Measurements from ENCODE around the gene MRPS25. TPM values are rescaled to one million over a fixed set of nuclear protein-coding genes. Genes with fewer than 3 reads are reported as not detected.

Gene MRPS25
- total RNA-seq, 6 donors from 2014 or later = 39.8 to 149 (median 56.9) TPM

GRCh38 chr3:15052335-15053242 is 12.5 kb downstream of the MRPS25 start:
- peaks cover 14 to 71% (median 51%) of the 10 kb centered on the region in 4 donors for H3K36me3 ChIP-seq
- ATAC-seq (ENCODE audit: low FRiP score in 2 of 2) (peak in 1 of 2 donors; percentile 46), DNase-seq (no peak)
- no peak for TF ChIP-seq POLR2AphosphoS5 (IDR thresholded peaks at IDR 0.05)
- no peak for TF ChIP-seq EP300 (IDR thresholded peaks at IDR 0.05)
- TF ChIP-seq POLR2A (IDR thresholded peaks at IDR 0.05) = no peak
- TF ChIP-seq CTCF (IDR thresholded peaks at IDR 0.05) = no peak
- WGBS, 2 donors = 93 to 95% methylated on average over 14 of the region's 14 CpGs
- no peak overlapping the region for H3K27ac ChIP-seq
- no peaks in the 10 kb centered on the region for H3K9me3 ChIP-seq
- peaks cover 0 to 7% (median 5%) of the 10 kb centered on the region in 4 donors for H3K4me1 ChIP-seq
- H3K4me3 ChIP-seq = no peak overlapping the region
- H3K27me3 ChIP-seq = no peaks in the 10 kb centered on the region

GRCh38 chr3:15051531-15051930 is 13.6 kb downstream of the MRPS25 start:
- TF ChIP-seq CTCF (IDR thresholded peaks at IDR 0.05) = peak; percentile 36 to 63 (median 46)
- TF ChIP-seq EP300 (IDR thresholded peaks at IDR 0.05) = no peak
- H3K9me3 ChIP-seq = no peaks in the 10 kb centered on the region
- ATAC-seq (ENCODE audit: low FRiP score in 2 of 2) (peak; percentile 67 to 83), DNase-seq (peak in 1 of 2 donors; percentile 59)
- H3K36me3 ChIP-seq = peaks cover 20 to 71% (median 54%) of the 10 kb centered on the region in 4 donors
- H3K27ac ChIP-seq = no peak overlapping the region
- no peaks in the 10 kb centered on the region for H3K27me3 ChIP-seq
- peaks cover 0 to 7% (median 5%) of the 10 kb centered on the region in 4 donors for H3K4me1 ChIP-seq
- H3K4me3 ChIP-seq = no peak overlapping the region
- WGBS, 2 donors = 86% methylated on average over 1 of the region's 1 CpG; no CpG with 5 or more reads in 1 of the 2 donors

- WGBS, 2 donors = 75 to 97% methylated on average over 3 of the region's 3 CpGs
- H3K27me3 ChIP-seq = no peaks in the 10 kb centered on the region
- no peaks in the 10 kb centered on the region for H3K9me3 ChIP-seq
- DNase-seq (no peak), ATAC-seq (ENCODE audit: low FRiP score in 2 of 2) (no peak)
- peaks cover 24 to 77% (median 58%) of the 10 kb centered on the region in 4 donors for H3K36me3 ChIP-seq
- no peak overlapping the region for H3K4me3 ChIP-seq
- H3K27ac ChIP-seq = no peak overlapping the region
- peaks cover 0 to 7% (median 5%) of the 10 kb centered on the region in 4 donors for H3K4me1 ChIP-seq
- TF ChIP-seq POLR2A (IDR thresholded peaks at IDR 0.05) = no peak
- TF ChIP-seq CTCF (IDR thresholded peaks at IDR 0.05) = no peak
- TF ChIP-seq EP300 (IDR thresholded peaks at IDR 0.05) = no peak
- TF ChIP-seq POLR2AphosphoS5 (IDR thresholded peaks at IDR 0.05) = no peak
These were observed 14.6 kb downstream of the MRPS25 start for GRCh38 chr3:15050405-15051092.

- no peak for DNase-seq
- 86 to 96% methylated on average over 2 of the region's 2 CpGs for WGBS, 2 donors
- Histone ChIP-seq H3K27me3 (no peaks in the 10 kb centered on the region), H3K4me1 (peaks cover 0 to 8% (median 6%) of the 10 kb centered on the region in 4 donors), H3K36me3 (peaks cover 24 to 87% (median 64%) of the 10 kb centered on the region in 4 donors), H3K27ac (no peak overlapping the region), H3K9me3 (no peaks in the 10 kb centered on the region), H3K4me3 (no peak overlapping the region)
- no peak for ATAC-seq (ENCODE audit: low FRiP score in 2 of 2)
- TF ChIP-seq EP300 (IDR thresholded peaks at IDR 0.05) = no peak
These were observed 15.5 kb downstream of the MRPS25 start for GRCh38 chr3:15049584-15049983.

GRCh38 chr3:15045667-15046066 is 19.4 kb downstream of the MRPS25 start:
- Histone ChIP-seq H3K27me3 (no peaks in the 10 kb centered on the region), H3K36me3 (peaks cover 41 to 100% (median 63%) of the 10 kb centered on the region in 4 donors), H3K27ac (no peak overlapping the region), H3K9me3 (no peaks in the 10 kb centered on the region), H3K4me1 (peaks cover 2 to 11% (median 6%) of the 10 kb centered on the region in 4 donors), H3K4me3 (no peak overlapping the region)
- no peak for ATAC-seq (ENCODE audit: low FRiP score in 2 of 2)
- DNase-seq = no peak
- TF ChIP-seq CTCF (IDR thresholded peaks at IDR 0.05) = no peak
- 94 to 100% methylated on average over 1 of the region's 1 CpG for WGBS, 2 donors
